HG03342 (cell line): ENCODE results near the gene RNU7-1.
A peak's percentile ranks its signal among the peaks of the same experiment; 100 is the strongest.

Experiments used
- ATAC-seq: cut with Tn5 transposase; IDR thresholded peaks from one replicate; pipeline ENCODE4 v1.9.1; 2021; ENCODE audit warnings: mild to moderate bottlenecking, moderate library complexity; ENCODE audit not compliant: unreplicated experiment

Gene RNU7-1

DNA sequence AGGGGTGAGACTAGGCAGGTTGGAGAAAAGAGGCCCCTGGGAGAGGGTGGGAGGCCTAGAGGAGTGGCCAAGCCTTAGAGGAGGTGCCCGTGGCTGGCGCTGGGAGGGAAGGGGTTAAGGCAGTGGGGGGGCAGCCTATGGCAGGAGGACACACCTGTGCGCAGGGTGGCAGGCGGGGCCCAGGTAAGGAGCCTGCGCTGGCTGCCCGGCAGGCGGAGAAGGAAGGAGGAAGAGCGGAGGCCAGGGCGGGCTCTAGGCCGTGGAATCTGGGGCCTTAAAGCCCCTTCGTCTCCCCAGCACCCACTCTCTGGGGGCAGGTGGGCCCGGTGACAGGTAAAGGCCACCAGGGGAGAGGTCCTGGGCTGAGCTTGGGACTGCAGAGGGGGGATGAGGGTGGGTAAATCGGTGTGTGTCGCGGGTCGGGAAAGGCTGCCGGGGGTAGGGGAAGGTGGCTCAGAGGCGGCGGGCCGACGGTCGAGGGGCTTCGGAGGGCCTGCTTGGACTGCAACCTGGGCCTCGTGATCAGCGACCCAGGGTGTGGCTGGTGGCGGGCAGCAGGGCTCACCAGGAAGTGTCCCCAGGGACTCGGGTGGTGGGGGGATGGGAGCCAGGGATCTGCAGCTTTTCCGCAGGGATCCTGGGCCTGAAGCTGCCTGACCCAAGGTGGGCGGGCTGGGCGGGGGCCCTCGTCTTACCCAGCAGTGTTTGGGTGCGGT lies 19.6 kb downstream of the RNU7-1 start:
- no peak for ATAC-seq

DNA sequence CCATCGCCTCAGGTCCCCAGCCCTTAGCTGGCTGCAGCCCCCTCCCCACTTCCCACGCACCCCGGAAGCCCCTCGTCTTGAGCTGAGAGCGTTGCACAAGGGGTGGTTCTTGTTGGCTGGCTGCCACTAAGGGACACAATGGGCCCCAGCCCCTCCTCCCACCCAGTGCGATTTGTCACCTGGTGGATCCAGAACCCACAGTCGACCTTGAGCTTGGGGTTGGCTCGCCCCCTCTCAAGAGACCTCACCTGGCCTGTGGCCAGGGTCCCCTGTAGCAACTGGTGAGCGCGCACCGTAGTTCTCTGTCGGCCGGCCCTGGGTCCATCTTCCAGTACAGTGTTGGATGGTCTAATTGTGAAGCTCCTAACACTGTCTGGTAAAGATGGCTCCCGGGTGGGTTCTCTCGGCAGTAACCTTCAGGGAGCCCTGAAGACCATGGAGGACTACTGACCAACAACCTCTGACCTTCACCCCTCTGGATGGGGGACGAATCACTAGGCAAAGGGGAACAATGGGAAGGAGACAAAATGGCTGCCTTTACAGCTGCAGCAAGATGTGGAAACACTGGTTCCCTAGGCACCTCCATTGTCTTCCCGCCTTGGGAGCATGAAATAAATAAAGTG lies 20.3 kb downstream of the RNU7-1 start:
- no peak for ATAC-seq

DNA sequence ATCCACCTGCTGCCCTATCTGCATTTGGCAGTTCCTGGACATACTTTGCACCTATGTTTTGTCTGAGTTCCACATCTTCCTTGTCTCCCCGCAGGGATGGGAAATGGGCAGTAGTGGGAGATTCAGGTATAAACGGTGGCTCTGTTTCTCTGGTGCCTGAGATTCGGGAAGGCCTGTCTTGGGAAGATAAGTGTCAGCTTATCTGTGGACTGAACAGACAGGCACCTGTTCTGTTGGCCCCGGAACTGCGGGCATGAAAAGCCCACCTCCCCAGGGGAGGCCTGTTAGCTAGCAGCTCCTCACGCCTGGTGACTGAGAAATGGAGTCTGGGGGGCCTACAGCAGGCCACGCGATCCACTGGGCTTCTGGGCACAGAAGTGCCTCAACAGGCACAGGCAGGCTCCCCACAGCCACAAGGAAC lies 21.0 kb downstream of the RNU7-1 start:
- ATAC-seq: no peak

GRCh38 chr12:6965026-6965661 lies 21.5 kb downstream of the RNU7-1 start:
- peak; percentile 44 for ATAC-seq

- no peak for ATAC-seq
Measured at GRCh38 chr12:6965714-6966113, 22.1 kb downstream of the RNU7-1 start.

- no peak for ATAC-seq
Measured at GRCh38 chr12:6966351-6966750, 22.7 kb downstream of the RNU7-1 start.

DNA sequence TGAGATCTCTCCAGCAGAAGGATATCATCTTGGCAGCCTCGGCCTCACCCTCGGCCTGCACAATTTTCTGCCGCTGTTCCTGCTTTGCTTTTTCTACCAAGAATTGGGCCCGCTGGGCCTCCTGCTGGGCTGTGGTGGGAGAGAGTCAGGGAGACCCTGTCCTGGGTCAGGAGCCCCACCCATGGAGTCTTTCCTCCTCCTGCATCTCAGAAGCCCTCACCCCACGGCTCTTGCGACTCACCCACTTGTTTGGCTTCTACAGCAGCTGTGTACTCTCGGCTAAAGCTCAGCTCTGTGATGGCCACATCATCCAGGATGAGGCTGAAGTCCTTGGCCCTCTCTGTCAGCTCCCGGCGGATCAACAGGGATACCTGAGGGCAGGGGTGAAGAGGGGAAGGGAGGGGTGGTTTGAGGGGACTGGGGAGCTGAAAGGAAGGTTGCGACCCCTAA lies 24.1 kb downstream of the RNU7-1 start:
- no peak for ATAC-seq

- no peak for ATAC-seq
Measured at GRCh38 chr12:6968426-6968825, 24.8 kb downstream of the RNU7-1 start.

DNA sequence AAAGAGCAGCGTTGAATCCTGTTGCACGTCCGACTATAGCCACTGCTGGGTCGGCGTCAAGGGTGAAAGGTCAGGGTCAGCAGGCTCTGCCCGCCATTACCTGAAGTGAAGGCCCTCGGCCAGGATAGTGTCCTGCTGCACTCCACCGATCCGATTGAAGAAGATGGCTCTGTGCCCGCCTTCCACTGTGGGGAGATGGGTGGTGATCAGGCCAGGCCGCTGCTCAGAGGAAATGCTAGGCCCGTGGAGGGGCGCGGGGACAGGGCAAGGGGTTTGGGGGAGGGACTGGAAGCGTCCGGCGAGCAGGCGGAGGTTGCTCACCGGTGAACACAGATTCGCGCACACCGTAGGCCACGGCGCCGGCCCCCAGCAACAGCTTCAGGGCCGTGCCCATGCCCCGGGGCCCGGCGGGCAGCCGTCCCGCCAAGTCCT lies 26.5 kb downstream of the RNU7-1 start:
- ATAC-seq: no peak

GRCh38 chr12:6974180-6974579 lies 30.6 kb downstream of the RNU7-1 start:
- no peak for ATAC-seq

GRCh38 chr12:6975297-6976032 lies 31.8 kb downstream of the RNU7-1 start:
- ATAC-seq: no peak

- ATAC-seq: no peak
Measured at GRCh38 chr12:6977653-6978052, 34.0 kb downstream of the RNU7-1 start.

DNA sequence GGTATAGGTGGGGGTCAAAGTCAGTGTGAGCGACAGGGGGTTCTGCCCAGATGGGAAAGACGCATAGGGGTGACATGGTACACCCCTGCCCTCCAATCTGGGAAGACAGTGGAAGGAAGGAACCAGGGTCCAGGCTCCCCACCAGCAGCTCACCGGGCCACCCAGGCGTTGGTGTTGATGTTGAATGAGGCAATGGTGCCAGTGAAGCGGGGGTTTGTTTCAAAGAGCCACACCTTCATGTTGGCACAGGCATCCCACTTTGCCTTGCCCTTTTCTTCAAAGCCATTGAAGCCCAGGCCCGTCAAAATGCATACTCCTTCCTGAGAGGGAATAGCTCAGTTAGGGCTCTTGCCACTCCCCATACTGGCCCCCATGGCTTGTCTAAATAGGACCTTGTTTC lies 34.6 kb downstream of the RNU7-1 start:
- no peak for ATAC-seq

DNA sequence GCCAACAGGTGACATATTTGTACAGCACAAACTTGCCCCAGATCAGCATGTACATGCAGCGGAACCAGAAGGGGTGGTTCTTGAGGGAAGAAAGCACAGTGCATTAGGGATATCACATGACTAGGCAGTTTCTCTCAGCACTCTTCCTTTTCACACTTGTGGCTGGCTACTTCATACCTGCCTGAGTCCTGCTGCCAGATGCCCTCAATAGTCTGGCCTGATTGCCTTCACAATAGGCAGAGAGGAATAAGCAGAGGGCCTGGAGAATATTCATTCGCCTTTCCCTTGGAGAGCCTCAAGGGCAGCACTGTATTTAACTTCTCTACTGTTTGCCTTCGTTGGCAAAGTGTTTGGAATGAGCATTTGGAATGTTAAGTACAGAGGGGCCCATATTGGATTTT lies 35.0 kb downstream of the RNU7-1 start:
- no peak for ATAC-seq

- ATAC-seq: no peak
Measured at GRCh38 chr12:6979021-6979420, 35.4 kb downstream of the RNU7-1 start.

GRCh38 chr12:6979453-6979852 lies 35.8 kb downstream of the RNU7-1 start:
- ATAC-seq: no peak

DNA sequence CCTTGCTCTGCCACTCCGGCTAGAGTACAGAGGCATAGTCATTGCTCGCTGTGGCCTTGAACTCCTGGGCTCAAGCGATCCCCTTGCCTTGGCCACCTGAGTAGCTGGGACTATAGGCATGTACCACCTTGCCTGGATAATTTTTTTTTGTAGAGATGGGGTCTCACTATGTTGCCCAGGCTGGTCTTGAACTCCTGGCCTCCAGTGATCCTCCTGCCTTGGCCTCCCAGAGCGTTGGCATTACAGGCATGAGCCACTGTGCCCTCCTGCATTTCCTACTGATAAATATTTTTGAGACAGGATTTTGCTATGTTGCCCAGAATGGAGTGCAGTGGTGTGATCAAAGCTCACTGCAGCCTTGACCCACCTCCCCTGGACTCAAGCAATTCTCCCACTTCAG lies 36.5 kb downstream of the RNU7-1 start:
- no peak for ATAC-seq

- ATAC-seq: no peak
Measured at GRCh38 chr12:6980740-6981139, 37.1 kb downstream of the RNU7-1 start.

- ATAC-seq: no peak
Measured at GRCh38 chr12:6981152-6982052, 37.8 kb downstream of the RNU7-1 start.

GRCh38 chr12:6982532-6982931 lies 38.9 kb downstream of the RNU7-1 start:
- ATAC-seq: no peak
